Measurements from ENCODE around the gene DESI2. TPM values are rescaled to one million over a fixed set of nuclear protein-coding genes. Genes with fewer than 3 reads are reported as not detected.

DESI2 gene
- polyA plus RNA-seq, 1 of the 3 experiments (the other 2 are of a cell fraction) = 14.0 TPM

GRCh38 chr1:244645414-244645813 lies 7.5 kb upstream of the DESI2 start:
- Histone ChIP-seq H3K4me1 (ENCODE audit: control insufficient read depth in 1 of 2, insufficient read depth in 2 of 2, low read depth in 1 of 2, low read length in 1 of 2) (no peaks in the 10 kb centered on the region), H3F3A (replicated peaks; ENCODE audit: insufficient read depth) (no peaks in the 10 kb centered on the region), H3K36me3 (replicated peaks in 1 of 2; ENCODE audit: control insufficient read depth in 1 of 2, insufficient read depth in 2 of 2, low read length in 1 of 2) (no peaks in the 10 kb centered on the region), H4K20me1 (ENCODE audit: insufficient read depth) (no peaks in the 10 kb centered on the region), H3K27ac (ENCODE audit: low read depth in 2 of 2, low read length in 1 of 2) (no peak overlapping the region), H3K9ac (no peak overlapping the region), H3K4me3 (ENCODE audit: low read depth in 2 of 2, low read length in 1 of 2) (no peak overlapping the region), H3K79me2 (ENCODE audit: insufficient read depth) (no peaks in the 10 kb centered on the region), H3K27me3 (ENCODE audit: insufficient read depth) (no peaks in the 10 kb centered on the region; the same call in 1 of the 2 replicates), H2AFZ (ENCODE audit: low read depth) (no peak overlapping the region), H3K9me2 (no peaks in the 10 kb centered on the region), H3K9me3 (no peaks in the 10 kb centered on the region), H3K4me2 (no peak overlapping the region)
- 46% methylated on average over 6 of the region's 6 CpGs for WGBS (ENCODE audit: low lambda C conversion rate)
- CTCF ChIA-PET = interaction anchor here (0.9 kb wide), 1 partner anchor 42 kb away, joined by 3 read pairs; no protein-coding TSS in a partner anchor
- TF ChIP-seq EP300 (IDR thresholded peaks at IDR 0.05; ENCODE audit: borderline replicate concordance in 1 of 2, low read depth in 1 of 2, low read length in 1 of 2) (no peak), SMC3 (IDR thresholded peaks at IDR 0.05; ENCODE audit: low read depth, low read length) (no peak), RXRA (IDR thresholded peaks at IDR 0.05; ENCODE audit: borderline replicate concordance, low read depth) (no peak), RAD21 (IDR thresholded peaks at IDR 0.05; ENCODE audit: low read length) (no peak), RCOR1 (IDR thresholded peaks at IDR 0.05; ENCODE audit: low read length) (no peak), TCF12 (IDR thresholded peaks at IDR 0.05) (no peak), FOXJ3 (CRISPR knock-in tag; IDR thresholded peaks at IDR 0.05) (no peak), MXI1 (IDR thresholded peaks at IDR 0.05; ENCODE audit: low read depth, low read length) (no peak), NFIC (IDR thresholded peaks at IDR 0.05; ENCODE audit: borderline replicate concordance) (no peak), PBX3 (IDR thresholded peaks at IDR 0.05) (no peak), ELF1 (IDR thresholded peaks at IDR 0.05) (no peak), CHD2 (IDR thresholded peaks at IDR 0.05; ENCODE audit: low read length, partially characterized antibody) (no peak), GABPA (IDR thresholded peaks at IDR 0.05; ENCODE audit: low read depth) (no peak), FOSL2 (IDR thresholded peaks at IDR 0.05; ENCODE audit: borderline replicate concordance, low read depth) (no peak), SIN3A (IDR thresholded peaks at IDR 0.05; ENCODE audit: borderline replicate concordance, low read depth, low read length) (no peak), NRF1 (IDR thresholded peaks at IDR 0.05; ENCODE audit: low read depth, low read length) (no peak)
- TF ChIP-seq, protein P1, sequence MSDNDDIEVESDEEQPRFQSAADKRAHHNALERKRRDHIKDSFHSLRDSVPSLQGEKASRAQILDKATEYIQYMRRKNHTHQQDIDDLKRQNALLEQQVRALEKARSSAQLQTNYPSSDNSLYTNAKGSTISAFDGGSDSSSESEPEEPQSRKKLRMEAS (IDR thresholded peaks at IDR 0.05; ENCODE audit: low read depth) = no peak
- TF ChIP-seq, protein P2, sequence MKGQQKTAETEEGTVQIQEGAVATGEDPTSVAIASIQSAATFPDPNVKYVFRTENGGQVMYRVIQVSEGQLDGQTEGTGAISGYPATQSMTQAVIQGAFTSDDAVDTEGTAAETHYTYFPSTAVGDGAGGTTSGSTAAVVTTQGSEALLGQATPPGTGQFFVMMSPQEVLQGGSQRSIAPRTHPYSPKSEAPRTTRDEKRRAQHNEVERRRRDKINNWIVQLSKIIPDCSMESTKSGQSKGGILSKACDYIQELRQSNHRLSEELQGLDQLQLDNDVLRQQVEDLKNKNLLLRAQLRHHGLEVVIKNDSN (IDR thresholded peaks at IDR 0.05; ENCODE audit: borderline replicate concordance, low read depth) = no peak
- POLR2A ChIA-PET = no interaction called here
- no peak for DNase-seq

DNA sequence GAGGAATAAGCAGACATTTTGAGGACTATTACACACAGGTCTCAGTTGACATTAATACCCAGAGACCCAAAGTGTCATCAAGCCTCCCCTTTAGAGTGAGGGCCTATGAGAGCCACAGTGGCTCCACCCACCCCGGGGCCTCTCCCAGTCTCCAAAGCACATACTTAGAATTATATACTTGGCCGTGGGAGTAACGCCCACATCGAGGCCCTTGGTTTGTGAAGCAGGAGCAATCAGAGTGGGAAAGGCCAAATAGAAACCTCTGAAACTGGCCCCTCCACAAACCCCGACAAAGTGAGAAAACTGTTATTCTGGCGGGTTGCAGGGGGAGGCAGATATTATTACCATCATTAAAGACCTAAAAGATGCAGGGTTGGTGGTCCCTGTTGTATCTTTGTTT lies 7.0 kb upstream of the DESI2 start:
- ChIA-PET POLR2A (no interaction called here), CTCF (no interaction called here)
- no peaks in the 10 kb centered on the region for H3K9me2 ChIP-seq
- no peaks in the 10 kb centered on the region for H3K36me3 ChIP-seq (replicated peaks in 1 of 2; ENCODE audit: control insufficient read depth in 1 of 2, insufficient read depth in 2 of 2, low read length in 1 of 2)
- H2AFZ ChIP-seq (ENCODE audit: low read depth) = no peak overlapping the region
- no peaks in the 10 kb centered on the region; the same call in 1 of the 2 replicates for H3K27me3 ChIP-seq (ENCODE audit: insufficient read depth)
- H3K27ac ChIP-seq (ENCODE audit: low read depth in 2 of 2, low read length in 1 of 2) = no peak overlapping the region
- WGBS (ENCODE audit: low lambda C conversion rate) = 54% methylated on average over 6 of the region's 6 CpGs
- no peaks in the 10 kb centered on the region for H4K20me1 ChIP-seq (ENCODE audit: insufficient read depth)
- DNase-seq = no peak
- no peaks in the 10 kb centered on the region for H3K9me3 ChIP-seq
- H3K9ac ChIP-seq = no peak overlapping the region
- H3F3A ChIP-seq (replicated peaks; ENCODE audit: insufficient read depth) = no peaks in the 10 kb centered on the region
- H3K4me3 ChIP-seq (ENCODE audit: low read depth in 2 of 2, low read length in 1 of 2) = no peak overlapping the region
- H3K79me2 ChIP-seq (ENCODE audit: insufficient read depth) = no peaks in the 10 kb centered on the region
- no peak overlapping the region for H3K4me2 ChIP-seq
- TF ChIP-seq EP300 (IDR thresholded peaks at IDR 0.05; ENCODE audit: borderline replicate concordance in 1 of 2, low read depth in 1 of 2, low read length in 1 of 2) = no peak
- no peak for TF ChIP-seq YY1 (IDR thresholded peaks at IDR 0.05; ENCODE audit: low read depth)
- no peak for TF ChIP-seq RXRA (IDR thresholded peaks at IDR 0.05; ENCODE audit: borderline replicate concordance, low read depth)
- no peak for TF ChIP-seq GABPA (IDR thresholded peaks at IDR 0.05; ENCODE audit: low read depth)
- TF ChIP-seq SIN3A (IDR thresholded peaks at IDR 0.05; ENCODE audit: borderline replicate concordance, low read depth, low read length) = no peak
- TF ChIP-seq, protein P2 (IDR thresholded peaks at IDR 0.05; ENCODE audit: borderline replicate concordance, low read depth) = no peak
- TF ChIP-seq TCF12 (IDR thresholded peaks at IDR 0.05) = no peak
- no peak for TF ChIP-seq JUND (IDR thresholded peaks at IDR 0.05)
- no peak for TF ChIP-seq NRF1 (IDR thresholded peaks at IDR 0.05; ENCODE audit: low read depth, low read length)
- TF ChIP-seq TEAD4 (IDR thresholded peaks at IDR 0.05; ENCODE audit: borderline replicate concordance, insufficient read depth) = no peak
- no peak for TF ChIP-seq MEF2A (IDR thresholded peaks at IDR 0.05; ENCODE audit: borderline replicate concordance, low read depth)
- TF ChIP-seq PBX3 (IDR thresholded peaks at IDR 0.05) = no peak
- H3K4me1 ChIP-seq (ENCODE audit: control insufficient read depth in 1 of 2, insufficient read depth in 2 of 2, low read depth in 1 of 2, low read length in 1 of 2) = no peaks in the 10 kb centered on the region
